ENCODE measurements around the gene MEA1.
A peak's percentile ranks its signal among the peaks of the same experiment; 100 is the strongest.
"Not testable (repeated sequence)": the region's sequence is repeated elsewhere in the genome, so short reads cannot be mapped to it uniquely, and the experiment has no call there.

The MEA1 gene

DNA sequence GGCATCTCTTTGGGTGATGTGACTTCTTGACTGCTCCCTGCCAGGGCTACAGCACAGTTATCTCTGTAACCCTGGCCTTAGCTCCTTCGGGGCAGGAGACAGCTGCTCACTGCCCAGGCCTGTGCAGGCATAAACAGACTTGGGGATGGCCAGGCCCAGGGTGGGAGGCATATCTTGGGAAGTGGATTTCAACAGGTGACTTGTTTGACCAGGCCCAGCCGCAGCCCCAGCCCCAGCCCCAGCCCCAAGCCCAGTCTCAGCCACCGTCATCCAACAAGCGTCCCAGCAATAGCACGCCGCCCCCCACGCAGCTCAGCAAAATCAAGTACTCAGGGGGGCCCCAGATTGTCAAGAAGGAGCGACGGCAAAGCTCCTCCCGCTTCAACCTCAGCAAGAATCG lies 7.5 kb downstream of the MEA1 start:
- no peak for DNase-seq

DNA sequence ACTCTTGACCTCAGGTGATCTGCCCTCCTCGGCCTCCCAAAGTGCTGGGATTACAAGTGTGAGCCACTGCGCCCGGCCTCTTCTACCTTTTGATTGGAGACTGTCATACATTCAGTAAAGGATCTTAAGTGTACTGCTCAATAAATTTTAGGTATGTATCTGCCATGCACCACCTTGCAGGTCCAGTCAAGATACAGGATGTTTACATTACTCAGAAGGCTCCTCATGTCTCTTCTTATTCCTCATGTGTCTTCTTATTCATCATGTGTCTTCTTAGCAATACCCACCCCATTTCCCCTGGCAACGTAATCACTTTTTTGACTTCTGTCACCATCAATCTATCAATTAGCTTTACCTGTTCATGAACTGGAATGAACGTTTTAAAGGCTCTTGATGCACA lies 7.9 kb downstream of the MEA1 start:
- DNase-seq, result no peak

DNA sequence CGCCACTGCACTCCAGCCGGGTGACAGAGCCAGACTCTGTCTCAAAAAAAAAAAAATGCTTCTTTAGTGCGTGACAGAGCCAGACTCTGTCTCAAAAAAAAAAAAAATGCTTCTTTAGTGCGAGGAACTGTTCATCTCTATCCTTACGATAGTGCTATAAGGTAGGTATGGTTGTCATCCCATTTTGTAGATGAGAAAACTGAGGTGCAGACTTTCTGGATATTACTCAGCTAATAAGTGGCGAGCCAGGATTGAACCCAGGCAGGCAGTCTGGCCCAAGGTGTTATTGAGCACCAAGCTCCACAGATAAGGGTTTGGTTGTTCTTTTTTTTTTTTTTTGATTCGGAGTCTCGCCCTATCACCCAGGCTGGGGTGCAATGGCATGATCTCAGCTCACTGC lies 11.9 kb downstream of the MEA1 start:
- DNase-seq, result no peak

DNA sequence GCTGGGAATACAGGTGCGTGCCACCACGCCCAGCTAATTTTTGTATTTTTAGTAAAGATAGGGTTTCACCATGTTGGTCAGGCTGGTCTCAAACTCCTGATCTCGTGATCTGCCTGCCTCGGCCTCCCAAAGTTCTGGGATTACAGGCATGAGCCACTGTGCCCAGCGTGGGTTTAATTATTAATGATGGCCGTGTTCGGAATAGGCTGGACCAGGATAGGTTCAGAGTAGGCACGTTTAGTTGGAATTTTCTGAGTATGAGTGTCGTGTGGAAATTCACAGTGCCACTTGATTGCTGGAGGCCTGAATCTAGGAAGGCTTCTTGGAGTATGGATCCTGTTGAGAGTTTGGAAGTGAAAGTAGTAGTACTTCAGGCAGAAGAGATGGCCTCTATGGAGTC lies 15.5 kb downstream of the MEA1 start:
- DNase-seq, result not testable (repeated sequence)

DNA sequence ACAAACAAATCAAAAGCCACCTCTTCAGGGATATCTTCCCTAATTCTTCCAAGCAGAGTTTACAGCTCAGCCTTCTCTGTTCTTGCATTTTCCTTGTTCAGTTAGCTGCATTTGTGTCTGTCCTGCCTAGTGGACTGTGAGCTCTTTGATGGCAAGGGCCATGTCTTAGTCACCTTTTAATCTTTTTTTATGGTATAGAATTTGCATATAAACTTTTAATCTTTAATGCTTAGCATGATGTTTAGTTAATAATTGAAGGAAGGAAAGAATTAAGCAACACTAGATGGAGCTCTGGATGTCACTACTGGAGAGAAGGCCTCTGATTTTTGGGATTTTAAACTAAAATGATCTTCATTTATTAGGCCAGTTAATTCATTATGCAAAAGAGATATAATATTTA lies 17.2 kb downstream of the MEA1 start:
- no peak for DNase-seq

DNA sequence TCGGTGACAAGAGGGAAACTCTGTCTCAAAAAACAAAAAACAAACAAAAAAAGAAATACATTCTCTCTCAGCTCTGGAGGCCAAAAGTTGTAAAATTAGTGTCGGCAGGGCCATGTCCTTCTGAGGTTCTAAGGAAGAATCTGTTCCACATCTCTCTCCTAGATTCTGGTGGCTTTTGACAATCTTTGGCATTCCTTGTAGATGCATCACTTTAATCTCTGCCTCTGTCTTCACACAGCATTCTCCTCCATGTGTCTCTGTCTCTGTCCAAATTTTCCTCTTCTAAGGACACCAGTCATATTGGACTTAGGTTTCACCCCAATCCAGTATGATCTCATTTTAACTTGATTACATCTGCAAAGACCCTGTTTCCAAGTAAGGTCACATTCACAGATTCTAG lies 20.3 kb downstream of the MEA1 start:
- DNase-seq, result no peak

DNA sequence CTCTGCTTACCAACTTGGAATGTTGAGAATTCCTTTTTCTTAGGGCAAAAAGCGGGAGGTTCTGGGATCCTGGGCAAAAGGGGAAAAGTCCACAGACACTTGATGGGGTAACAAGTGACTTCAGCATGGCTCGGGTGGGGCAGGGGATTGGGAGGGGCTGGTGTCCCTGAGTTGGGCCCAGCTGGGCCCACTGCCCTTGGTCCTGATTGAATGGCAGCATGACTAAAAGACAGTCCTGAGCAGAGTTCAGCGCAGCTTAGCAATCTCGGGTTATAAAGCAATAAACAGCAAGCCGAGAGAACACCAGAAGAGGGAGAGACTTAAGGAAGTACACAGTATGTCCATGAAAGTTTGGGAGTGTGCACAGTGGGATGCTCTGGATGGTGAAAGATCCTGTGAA lies 23.8 kb downstream of the MEA1 start:
- DNase-seq, result no peak

DNA sequence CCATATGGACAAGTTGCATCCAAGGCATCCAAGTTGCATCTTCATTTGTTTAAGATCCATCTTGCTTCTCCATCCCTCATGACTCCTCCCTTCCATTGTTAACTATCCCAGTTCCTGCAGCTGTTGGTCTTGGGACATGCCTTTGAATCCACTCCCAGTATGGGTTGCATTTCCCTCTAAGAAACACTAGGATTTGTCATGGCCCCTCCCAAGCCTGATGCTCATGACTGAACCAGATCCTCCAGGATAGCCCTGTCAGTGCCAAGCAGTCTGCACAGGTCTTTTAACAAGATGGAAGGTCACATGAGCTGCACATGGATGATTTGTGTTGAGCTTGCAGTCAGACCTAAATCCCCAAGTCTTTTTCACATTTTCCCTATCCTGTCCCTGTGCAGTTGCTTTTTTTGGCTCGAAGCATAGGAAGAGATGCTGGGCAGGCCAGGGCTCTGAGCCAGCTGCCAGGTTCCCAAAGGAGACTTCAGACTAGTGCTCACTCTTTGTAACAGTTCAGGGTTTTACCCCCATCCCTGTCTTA lies 25.2 kb downstream of the MEA1 start:
- no peak for DNase-seq

DNA sequence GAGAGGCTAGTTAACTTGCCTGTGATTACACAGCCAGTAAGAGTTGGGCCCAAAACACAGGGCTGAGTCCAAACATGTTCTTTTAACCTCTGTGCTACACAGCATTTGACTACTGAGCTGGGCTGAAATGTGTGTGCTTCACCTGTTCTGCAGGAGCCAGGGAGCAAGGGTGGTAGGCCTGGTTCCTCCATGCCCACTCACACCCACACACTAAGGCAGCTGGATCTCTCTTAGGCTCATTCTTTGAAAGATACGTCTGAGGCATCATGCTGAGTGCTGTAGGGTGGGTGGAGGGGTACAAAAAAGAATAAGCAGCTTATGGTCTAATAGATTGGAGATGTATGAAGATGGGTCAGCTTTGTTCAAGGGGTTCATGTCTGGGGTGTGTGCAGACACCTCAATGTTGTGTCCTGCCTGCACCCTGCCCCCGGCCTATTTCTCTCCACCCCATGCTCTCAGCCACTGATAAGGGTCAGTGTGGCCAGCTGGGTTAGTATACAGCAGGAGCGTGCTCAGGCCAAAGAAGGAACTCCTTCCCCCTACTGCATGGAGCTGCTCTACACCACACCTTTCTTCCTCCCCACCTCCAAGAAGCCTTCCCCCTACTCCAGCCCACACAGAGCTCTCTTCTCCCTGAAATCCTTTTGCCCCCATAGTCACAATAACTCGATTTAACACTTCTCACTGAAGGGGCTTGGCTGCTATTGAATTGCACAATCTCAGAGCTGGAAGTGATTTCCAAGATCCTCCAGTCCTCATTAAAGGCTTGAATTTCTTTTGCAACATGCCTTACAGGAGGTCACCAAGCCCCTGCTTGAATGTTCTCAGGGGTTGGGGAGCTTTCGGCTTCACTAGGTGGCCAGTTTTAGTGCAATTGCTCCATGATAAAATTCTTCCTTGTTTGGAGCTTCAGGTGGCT lies 26.0 kb downstream of the MEA1 start:
- DNase-seq, result no peak

DNA sequence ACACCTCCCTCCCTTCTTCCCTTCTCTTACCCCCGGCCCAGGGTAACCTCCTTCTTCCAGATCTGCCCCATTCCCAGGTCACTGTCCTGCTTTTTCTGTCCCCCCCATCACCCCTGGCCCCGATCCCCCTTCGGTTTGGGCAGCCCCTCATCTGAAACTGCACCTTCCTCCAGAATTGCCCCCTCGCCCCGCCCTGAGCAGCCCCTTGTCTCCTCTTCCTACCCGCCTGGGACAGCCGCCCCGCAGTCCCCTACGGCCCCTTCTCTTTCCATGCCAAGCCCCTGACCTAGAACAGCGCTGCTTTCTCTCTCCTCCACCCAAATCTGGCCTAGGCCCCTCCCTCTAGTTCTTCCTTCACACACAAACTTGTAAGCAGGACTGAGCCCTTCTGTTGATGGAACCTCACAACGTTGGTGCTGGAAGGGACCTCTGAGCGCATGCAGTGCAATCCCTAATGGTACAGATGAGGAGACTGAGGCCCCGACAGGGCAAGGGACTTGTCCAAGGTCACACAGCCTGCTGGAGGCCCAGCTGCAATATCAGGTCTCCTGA lies 28.7 kb downstream of the MEA1 start:
- DNase-seq, result no peak

DNA sequence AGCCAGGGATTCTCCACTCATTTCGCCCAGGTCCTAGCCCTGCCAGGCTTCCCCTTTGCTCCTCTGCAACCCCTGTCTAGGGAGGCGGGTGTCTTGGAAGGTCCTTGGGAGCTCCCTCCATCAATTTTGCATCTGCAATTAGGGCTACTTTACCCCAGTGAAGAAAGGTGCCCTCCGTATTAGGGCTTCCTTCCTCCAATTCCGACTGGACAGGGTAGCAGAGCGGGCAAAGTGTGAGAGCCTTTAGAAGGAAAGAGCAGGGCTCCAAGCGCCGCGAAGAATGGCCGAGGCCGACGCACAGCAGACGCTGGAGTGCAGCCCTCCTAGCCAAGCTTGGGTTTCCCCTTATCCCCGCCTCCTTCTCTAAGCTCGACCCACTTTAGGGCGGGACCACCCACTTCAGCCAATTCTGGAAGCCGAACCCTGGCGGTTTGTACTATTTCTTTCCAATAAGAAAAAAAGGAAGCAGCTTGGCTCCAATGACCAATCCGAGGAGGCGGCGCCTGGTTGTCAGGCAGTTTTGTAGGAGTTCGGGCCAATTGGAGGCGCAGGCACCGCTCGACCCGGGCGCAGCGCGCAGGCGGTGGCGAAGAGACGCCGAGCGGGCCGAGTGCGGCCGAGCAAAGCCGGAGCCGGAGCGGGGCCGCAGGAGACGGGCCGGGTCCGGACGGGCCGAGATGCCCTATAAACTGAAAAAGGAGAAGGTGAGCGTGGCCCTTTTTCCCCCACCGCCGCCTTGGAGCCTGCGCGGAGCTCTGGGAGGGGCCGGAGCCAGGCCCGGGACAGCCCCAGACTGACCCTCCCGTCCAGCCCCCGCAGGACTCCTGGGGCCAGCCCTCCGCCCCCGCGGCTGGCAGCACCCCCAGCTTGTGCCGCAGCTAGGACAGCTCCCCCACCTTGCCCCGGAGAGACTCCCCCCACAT lies 29.5 kb downstream of the MEA1 start, which contains the start of gene PPP2R5D:
TSS of gene PPP2R5D (plus strand) at position 570 of the 923 bp plus-strand sequence. CDS start at position 678, 108 bp downstream.
- peak; percentile 98 for DNase-seq

DNA sequence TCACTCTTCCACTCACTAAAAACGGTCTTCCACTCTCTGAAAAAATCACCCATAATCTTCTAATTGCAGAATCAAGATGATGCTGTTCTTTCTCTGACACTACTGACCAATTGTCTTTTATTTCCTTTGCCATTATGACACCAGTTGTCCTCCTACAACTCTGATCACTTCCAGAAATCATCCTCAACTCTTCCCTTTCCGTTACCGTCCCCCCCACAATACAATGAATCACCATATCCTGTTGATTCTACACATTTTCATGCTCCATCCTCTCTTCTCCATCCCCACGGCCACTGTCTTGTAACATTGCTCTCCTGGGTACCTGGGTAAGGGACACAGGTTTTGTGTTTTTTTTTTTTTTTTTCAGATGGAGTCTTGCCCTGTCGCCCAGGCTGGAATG lies 31.9 kb downstream of the MEA1 start:
- DNase-seq, result no peak

DNA sequence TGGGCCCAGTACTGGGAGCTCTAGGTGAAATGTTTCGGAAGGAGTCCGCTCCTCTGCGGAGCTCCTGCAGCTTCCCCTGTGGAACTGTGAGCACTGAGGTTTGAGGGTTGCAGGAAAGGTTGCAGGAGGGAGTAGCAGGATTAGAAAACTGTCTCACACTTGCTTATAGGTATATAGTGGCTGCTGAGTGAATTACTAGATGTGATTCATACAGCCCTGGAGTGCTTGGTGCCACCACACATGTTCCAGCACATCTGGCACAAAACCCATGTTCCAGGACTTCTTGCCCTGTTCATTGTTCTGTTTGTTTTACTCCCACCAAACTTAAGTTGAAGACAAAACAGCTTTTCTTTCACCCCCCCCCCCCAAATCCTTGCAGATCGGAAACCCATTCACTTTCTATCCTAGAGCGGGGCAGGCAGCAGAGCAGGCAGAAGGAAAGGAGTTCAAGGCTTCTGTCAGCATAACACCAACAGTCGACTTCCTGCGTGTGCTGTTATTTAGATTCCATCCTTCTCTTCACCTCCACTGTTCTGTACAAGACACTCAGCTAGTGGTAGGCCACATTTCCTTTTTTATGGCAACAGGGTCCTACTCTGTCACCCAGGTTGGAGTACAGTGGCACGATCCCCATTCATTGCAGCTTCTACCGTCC lies 34.1 kb downstream of the MEA1 start:
- DNase-seq, result peak; percentile 59

DNA sequence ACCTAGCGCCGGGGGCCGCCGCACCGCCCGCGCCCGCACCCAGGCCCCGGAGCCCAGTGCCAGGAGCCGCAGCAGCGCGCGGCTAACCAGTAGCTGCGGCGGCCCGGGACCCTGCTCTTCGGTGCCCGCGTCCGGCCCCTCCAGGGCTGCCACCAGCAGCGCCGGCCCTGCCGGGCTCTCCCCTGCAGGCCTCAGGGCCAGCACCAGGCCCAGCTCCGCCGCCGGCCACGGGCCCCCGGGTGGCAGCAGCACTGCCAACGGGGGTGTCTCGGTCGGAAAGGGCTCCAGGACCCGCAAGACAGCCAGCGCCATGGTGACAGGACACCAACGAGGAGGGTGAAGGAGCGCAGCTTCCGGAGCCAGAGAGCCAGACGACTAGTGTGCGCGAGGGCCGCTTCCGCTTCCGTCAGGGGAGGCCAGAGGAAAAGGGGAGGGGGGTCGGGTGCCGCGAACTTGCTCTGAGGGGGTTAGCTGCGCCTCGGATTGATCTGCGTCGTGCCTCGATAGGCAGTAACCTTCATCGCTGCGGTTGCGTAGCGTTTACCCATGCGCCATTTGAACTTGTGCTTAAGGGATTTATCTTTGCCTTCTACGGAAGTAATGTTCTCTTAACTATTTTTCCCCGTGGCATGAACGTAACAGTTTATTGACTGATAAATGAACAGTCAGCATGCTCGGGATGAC lies 34.8 kb downstream of the MEA1 start, which contains the start of gene PEX6:
TSS of gene PEX6 (minus strand) at position 343 of the 684 bp plus-strand sequence. CDS start at position 312, 31 bp downstream.
- DNase-seq, result peak; percentile 83

DNA sequence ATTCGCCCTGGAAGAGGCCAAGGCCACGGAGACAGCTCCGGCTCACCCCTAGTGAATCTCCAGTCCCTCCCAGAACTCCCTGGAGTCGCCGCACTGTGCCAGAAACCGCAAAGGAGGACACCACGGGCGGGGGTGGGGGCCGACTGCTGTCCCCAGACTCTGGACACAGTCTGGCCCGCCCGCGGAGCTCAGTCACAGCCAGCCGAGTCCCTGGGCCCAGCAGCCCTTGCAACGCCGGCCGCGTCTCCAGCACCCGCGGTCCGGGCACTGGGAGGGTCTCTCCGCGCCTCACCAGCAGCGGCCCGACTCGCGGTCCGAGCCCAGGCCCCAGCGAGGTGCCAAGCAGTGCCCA lies 35.3 kb downstream of the MEA1 start:
- DNase-seq, result no peak

DNA sequence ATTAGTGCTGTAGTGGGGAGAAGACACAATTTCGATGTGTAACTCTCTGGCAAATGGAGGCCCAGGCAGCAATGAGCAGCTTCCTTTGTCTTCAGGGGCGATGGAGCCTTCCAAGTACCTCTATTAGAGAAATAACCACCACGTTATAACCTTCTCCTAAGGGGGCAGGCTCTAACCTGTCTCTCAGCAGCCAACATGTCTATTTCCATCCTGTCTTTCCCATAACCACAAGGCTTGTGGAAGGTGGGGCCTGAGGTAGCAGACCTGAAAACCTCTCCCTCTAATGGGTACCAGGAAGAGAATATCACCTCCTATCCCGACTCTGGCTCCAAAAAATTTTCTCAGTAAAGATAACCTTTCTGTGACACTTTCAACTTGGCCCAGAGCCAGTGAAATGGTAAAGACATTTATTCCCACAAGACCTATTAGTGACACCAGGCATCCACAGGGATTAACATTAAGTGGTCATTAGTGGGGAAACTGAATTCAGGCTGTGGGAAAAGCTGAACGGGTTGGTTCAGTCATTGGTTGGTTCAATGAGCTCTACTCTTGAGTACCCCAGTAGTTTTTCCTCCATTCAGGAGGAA lies 38.7 kb downstream of the MEA1 start:
- DNase-seq, result no peak

DNA sequence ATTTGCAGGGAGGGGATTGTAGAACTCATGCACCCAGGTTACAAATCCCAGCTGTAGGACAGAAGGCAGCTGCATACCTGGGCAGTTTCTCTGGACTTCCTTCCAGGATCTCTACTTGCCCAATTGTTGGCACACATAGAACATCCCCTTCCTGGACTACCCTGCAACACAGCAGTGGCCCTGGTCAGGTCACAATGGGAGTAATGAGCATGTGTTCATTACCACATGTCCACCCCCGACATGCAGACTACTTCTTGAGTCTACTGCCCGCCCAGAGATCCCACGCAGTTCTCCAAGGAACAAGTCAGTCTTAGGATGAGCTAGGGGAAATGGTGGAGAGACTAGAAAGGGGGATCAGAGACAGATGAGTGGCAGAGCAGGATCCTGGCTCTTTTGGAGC lies 39.8 kb downstream of the MEA1 start:
- no peak for DNase-seq

DNA sequence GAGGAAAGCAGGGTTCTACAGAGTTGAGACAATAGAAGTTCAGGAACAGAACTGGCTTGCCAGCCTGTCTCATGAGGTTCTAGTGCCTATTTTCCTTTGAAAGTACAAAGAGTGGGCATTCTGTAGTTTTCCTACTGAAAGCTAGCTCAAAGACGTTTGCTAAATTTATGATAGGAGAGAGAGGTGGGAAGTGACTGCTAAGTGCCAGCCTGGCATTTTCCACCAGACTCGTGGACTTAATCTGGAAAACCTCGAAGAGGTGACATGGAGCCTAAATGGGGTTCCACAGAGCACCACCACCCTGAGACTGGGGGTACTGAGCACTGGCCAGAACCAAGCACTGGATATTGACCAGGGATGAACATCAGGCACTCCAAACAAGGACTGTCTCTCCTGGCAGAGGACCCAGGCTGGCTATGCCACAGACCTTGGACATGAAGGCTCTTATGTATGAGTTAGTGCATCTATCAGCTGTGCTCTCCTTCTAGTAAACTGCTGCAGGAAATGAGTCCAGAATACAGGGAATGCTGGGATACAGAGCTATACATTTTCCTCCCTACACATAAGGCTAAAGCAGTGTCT lies 41.9 kb downstream of the MEA1 start:
- DNase-seq, result no peak

DNA sequence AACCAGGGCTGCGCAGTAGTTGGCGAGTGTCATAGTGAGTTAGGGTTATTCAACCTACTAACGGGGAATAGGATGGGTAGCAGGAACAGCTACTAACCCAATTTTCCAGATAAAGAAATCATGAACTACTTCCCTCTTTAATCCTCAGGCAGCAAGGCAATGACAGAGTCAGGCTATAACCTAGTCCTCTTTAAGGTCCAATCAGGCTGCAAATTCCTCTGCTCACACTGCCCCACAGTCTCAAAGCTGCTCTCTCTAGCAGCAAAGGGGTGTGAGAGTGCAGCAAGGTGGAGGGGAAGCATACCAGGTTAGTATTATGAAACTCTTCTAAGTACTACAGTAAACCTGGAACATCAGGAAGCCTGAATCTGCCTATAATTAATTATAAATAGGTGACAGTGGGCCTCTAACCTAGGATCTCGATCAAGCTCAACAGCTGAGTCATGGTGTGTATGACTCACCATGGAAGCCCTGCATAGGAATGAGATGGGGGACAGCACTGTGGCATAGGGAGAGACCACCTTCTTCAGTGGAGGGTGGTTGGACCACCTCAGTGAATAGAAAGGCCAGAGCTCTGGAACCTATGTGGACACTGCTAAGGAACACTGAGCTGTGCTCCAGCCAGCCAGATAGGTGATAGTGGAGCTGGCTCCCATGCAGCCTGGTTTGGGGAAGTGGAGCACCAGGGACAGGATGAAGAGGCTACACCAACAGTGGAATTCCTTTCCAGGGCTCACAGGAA lies 42.7 kb downstream of the MEA1 start:
- DNase-seq, result no peak

DNA sequence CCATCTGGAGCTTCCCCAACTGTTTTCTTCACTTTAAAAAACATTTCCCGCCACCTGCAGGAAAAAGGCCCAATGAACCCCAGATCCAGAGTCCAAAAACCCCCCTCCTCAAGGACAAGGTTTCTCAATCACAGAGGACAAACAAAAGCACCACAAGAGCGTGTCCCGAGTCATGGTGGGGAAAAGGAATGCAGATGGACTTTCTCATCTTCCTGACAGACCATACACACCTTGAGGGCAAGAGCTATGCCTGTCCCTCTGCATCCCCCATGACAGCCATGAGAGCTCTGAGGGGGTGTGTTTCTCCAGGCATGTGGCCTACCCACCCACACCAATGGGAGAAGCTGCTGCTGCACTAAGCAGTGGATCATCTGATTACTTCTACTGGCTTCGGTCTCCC lies 43.8 kb downstream of the MEA1 start:
- no peak for DNase-seq

Measured in NCI-H1694 treated with DMSO at 0.1 percent for 48 hours (cell line).